ENCODE measurements around the gene ZNF516.

ZNF516 gene

DNA sequence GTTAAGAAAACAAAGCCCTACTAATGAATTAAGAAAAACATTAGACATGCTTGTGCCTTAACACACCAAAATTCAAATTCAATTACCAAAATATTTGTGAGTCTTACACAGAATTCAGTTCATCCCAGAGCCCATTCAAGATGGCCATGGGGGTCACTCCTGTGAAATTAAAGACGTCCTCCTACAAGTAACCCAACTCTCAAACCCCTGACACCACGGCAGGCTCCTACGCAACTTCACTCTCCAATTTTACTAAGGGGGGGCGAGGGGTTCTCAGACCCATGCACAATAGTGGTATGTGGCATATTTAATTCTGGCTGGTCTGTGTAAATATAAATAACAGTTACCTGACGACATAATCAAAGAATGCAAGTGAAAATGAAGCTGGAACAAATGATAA lies 5.0 kb downstream of the ZNF516 start:
- H3K4me1 ChIP-seq (ENCODE audit: control insufficient read depth, low read length): peaks cover 56% of the 10 kb centered on the region
- H3K27me3 ChIP-seq (ENCODE audit: control insufficient read depth, low read length): no peaks in the 10 kb centered on the region
- no peaks in the 10 kb centered on the region for H3K9me3 ChIP-seq (ENCODE audit: control insufficient read depth, insufficient read depth, low read length)
- H3K4me2 ChIP-seq (ENCODE audit: low read length): peak overlapping the region; percentile 81
- no peak for TF ChIP-seq EZH2phosphoT487 (IDR thresholded peaks at IDR 0.05; ENCODE audit: borderline replicate concordance, low read length)
- TF ChIP-seq, protein P1, sequence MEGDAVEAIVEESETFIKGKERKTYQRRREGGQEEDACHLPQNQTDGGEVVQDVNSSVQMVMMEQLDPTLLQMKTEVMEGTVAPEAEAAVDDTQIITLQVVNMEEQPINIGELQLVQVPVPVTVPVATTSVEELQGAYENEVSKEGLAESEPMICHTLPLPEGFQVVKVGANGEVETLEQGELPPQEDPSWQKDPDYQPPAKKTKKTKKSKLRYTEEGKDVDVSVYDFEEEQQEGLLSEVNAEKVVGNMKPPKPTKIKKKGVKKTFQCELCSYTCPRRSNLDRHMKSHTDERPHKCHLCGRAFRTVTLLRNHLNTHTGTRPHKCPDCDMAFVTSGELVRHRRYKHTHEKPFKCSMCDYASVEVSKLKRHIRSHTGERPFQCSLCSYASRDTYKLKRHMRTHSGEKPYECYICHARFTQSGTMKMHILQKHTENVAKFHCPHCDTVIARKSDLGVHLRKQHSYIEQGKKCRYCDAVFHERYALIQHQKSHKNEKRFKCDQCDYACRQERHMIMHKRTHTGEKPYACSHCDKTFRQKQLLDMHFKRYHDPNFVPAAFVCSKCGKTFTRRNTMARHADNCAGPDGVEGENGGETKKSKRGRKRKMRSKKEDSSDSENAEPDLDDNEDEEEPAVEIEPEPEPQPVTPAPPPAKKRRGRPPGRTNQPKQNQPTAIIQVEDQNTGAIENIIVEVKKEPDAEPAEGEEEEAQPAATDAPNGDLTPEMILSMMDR (IDR thresholded peaks at IDR 0.05; ENCODE audit: low read depth, low read length, poor library complexity, severe bottlenecking): no peak
- H3K36me3 ChIP-seq (ENCODE audit: control insufficient read depth, low read length): no peaks in the 10 kb centered on the region
- H3F3A ChIP-seq (ENCODE audit: control insufficient read depth, insufficient read depth): peaks cover 14% of the 10 kb centered on the region
- H3K79me2 ChIP-seq (ENCODE audit: control insufficient read depth, low read length): peaks cover 87% of the 10 kb centered on the region
- no peak overlapping the region for H3K27ac ChIP-seq (ENCODE audit: low read depth, low read length)
- H3K9me2 ChIP-seq (replicated peaks; ENCODE audit: control insufficient read depth, low read length): no peaks in the 10 kb centered on the region
- peaks cover 23% of the 10 kb centered on the region for H4K20me1 ChIP-seq (ENCODE audit: control insufficient read depth, insufficient read depth, low read depth, low read length)
- H3K4me3 ChIP-seq (ENCODE audit: low read length): peak overlapping the region; percentile 71

DNA sequence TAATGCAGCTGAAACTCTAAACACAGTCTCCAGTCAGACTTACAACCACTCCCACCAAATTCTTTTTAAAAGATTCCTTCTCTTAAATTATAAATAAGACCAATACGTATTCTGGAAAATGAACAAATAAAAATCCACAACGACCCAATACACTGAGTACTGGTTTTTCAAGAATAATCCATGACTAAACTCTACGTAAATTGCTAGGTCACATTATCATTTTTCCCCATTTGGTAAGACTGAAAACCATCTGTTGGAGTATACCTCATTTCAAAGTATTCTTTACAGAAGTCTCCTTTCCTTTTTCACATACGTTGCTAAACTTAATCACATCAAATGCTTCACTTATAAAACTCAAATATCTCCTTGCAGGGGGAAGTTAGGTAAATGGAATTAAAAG lies 6.0 kb downstream of the ZNF516 start:
- Histone ChIP-seq H3K79me2 (ENCODE audit: control insufficient read depth, low read length) (peaks cover 91% of the 10 kb centered on the region), H3K27me3 (ENCODE audit: control insufficient read depth, low read length) (no peaks in the 10 kb centered on the region), H3K9me3 (ENCODE audit: control insufficient read depth, insufficient read depth, low read length) (no peaks in the 10 kb centered on the region), H3K4me3 (ENCODE audit: low read length) (no peak overlapping the region), H3K36me3 (ENCODE audit: control insufficient read depth, low read length) (peaks cover under 1% of the 10 kb centered on the region; the same call in 1 of the 2 replicates), H3K4me2 (ENCODE audit: low read length) (0 out of 2 replicates have a peak overlapping the region, but pooled peaks have one; percentile 30), H4K20me1 (ENCODE audit: control insufficient read depth, insufficient read depth, low read depth, low read length) (peaks cover 23% of the 10 kb centered on the region), H3K27ac (ENCODE audit: low read depth, low read length) (no peak overlapping the region), H3K9me2 (replicated peaks; ENCODE audit: control insufficient read depth, low read length) (no peaks in the 10 kb centered on the region), H3F3A (ENCODE audit: control insufficient read depth, insufficient read depth) (peaks cover 13% of the 10 kb centered on the region), H3K4me1 (ENCODE audit: control insufficient read depth, low read length) (peaks cover 60% of the 10 kb centered on the region)
- TF ChIP-seq EZH2phosphoT487 (IDR thresholded peaks at IDR 0.05; ENCODE audit: borderline replicate concordance, low read length): no peak
- TF ChIP-seq, protein P1 (IDR thresholded peaks at IDR 0.05; ENCODE audit: low read depth, low read length, poor library complexity, severe bottlenecking): no peak

DNA sequence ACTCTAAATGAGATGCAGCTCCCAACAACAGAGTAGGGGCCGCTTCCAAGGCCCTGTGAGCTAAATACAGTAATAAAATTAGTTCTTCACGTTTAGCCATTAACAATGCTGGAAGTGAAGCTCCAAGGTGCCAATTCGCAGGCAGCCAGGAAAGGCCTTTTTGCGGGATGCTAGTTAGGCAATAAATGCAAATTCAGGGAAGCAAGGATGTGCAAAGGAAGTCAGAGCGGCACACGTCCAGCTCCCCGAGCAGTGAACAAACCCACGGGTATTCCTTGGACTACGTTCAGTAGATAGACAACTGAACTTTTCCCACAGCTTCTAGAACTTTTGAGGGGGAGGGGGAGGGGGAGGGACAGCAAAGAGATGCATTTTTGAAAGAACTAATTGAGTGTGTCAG lies 6.9 kb downstream of the ZNF516 start:
- H3K4me1 ChIP-seq (ENCODE audit: control insufficient read depth, low read length): peaks cover 60% of the 10 kb centered on the region
- peaks cover 5% of the 10 kb centered on the region; the same call in 1 of the 2 replicates for H3K36me3 ChIP-seq (ENCODE audit: control insufficient read depth, low read length)
- H3F3A ChIP-seq (ENCODE audit: control insufficient read depth, insufficient read depth): peaks cover 4% of the 10 kb centered on the region
- H3K27ac ChIP-seq (ENCODE audit: low read depth, low read length): no peak overlapping the region
- TF ChIP-seq, protein P1 (IDR thresholded peaks at IDR 0.05; ENCODE audit: low read depth, low read length, poor library complexity, severe bottlenecking): no peak
- no peak for TF ChIP-seq EZH2phosphoT487 (IDR thresholded peaks at IDR 0.05; ENCODE audit: borderline replicate concordance, low read length)
- H3K79me2 ChIP-seq (ENCODE audit: control insufficient read depth, low read length): peaks cover 91% of the 10 kb centered on the region
- no peaks in the 10 kb centered on the region for H3K27me3 ChIP-seq (ENCODE audit: control insufficient read depth, low read length)
- H3K9me2 ChIP-seq (replicated peaks; ENCODE audit: control insufficient read depth, low read length): no peaks in the 10 kb centered on the region
- H4K20me1 ChIP-seq (ENCODE audit: control insufficient read depth, insufficient read depth, low read depth, low read length): peaks cover 23% of the 10 kb centered on the region
- peak overlapping the region; percentile 30 for H3K4me2 ChIP-seq (ENCODE audit: low read length)
- 0 out of 2 replicates have a peak overlapping the region, but pooled peaks have one; percentile 16 for H3K4me3 ChIP-seq (ENCODE audit: low read length)
- H3K9me3 ChIP-seq (ENCODE audit: control insufficient read depth, insufficient read depth, low read length): no peaks in the 10 kb centered on the region

Data from DOHH2 (cell line).